ENCODE measurements around the gene IGFBP6.
"Not testable (repeated sequence)": the region's sequence is repeated elsewhere in the genome, so short reads cannot be mapped to it uniquely, and the experiment has no call there.

The IGFBP6 gene

GRCh38 chr12:53070877-53071492, 26.5 kb upstream of the IGFBP6 start:
- DNase-seq (ENCODE audit: low spot score) (no peak), FAIRE-seq (no peak)

GRCh38 chr12:53071591-53072551, 25.6 kb upstream of the IGFBP6 start:
- FAIRE-seq (no peak), DNase-seq (ENCODE audit: low spot score) (no peak)

- DNase-seq (ENCODE audit: low spot score) (no peak), FAIRE-seq (no peak)
These were observed 23.6 kb upstream of the IGFBP6 start for GRCh38 chr12:53073881-53074280.

GRCh38 chr12:53074283-53074998, 23.0 kb upstream of the IGFBP6 start:
- DNase-seq (ENCODE audit: low spot score) (no peak), FAIRE-seq (no peak)

- DNase-seq (ENCODE audit: low spot score) = no peak
- no peak for FAIRE-seq
These were observed 22.5 kb upstream of the IGFBP6 start for GRCh38 chr12:53074999-53075370.

- DNase-seq (ENCODE audit: low spot score) = no peak
- FAIRE-seq = no peak
These were observed 21.0 kb upstream of the IGFBP6 start for GRCh38 chr12:53076461-53076860.

GRCh38 chr12:53077030-53077429, 20.4 kb upstream of the IGFBP6 start:
- FAIRE-seq (no peak), DNase-seq (ENCODE audit: low spot score) (no peak)

- FAIRE-seq = no peak
These were observed 18.8 kb upstream of the IGFBP6 start for GRCh38 chr12:53078425-53079225.

GRCh38 chr12:53079226-53080117, 18.0 kb upstream of the IGFBP6 start, which contains the start of gene SPRYD3:
Gene SPRYD3, minus strand, starts transcription at chr12:53079390. Its CDS starts 57 bp downstream, at chr12:53079333.
- DNase-seq (ENCODE audit: low spot score) = peak; percentile 92
- peak; percentile 72 for FAIRE-seq

More at GRCh38 chr12:53078425-53079225, 18.8 kb upstream of the IGFBP6 start:
- no peak for DNase-seq (ENCODE audit: low spot score)

- FAIRE-seq (no peak), DNase-seq (ENCODE audit: low spot score) (no peak)
These were observed 14.8 kb upstream of the IGFBP6 start for GRCh38 chr12:53082637-53083175.

GRCh38 chr12:53086361-53086760, 11.1 kb upstream of the IGFBP6 start:
- FAIRE-seq (no peak), DNase-seq (ENCODE audit: low spot score) (no peak)

- FAIRE-seq = no peak
- no peak for DNase-seq (ENCODE audit: low spot score)
These were observed 7.4 kb upstream of the IGFBP6 start for GRCh38 chr12:53090105-53090504.

- DNase-seq (ENCODE audit: low spot score) (no peak), FAIRE-seq (no peak)
These were observed 6.9 kb upstream of the IGFBP6 start for GRCh38 chr12:53090554-53090953.

- no peak for FAIRE-seq
- no peak for DNase-seq (ENCODE audit: low spot score)
These were observed 5.7 kb upstream of the IGFBP6 start for GRCh38 chr12:53091756-53092155.

GRCh38 chr12:53093777-53094393, 3.6 kb upstream of the IGFBP6 start:
- DNase-seq (ENCODE audit: low spot score) = no peak
- no peak for FAIRE-seq

GRCh38 chr12:53094394-53094787, 3.1 kb upstream of the IGFBP6 start:
- DNase-seq (ENCODE audit: low spot score) (no peak), FAIRE-seq (no peak)

GRCh38 chr12:53094796-53095595, 2.5 kb upstream of the IGFBP6 start:
- FAIRE-seq = not testable (repeated sequence)
- peak; percentile 40 for DNase-seq (ENCODE audit: low spot score)

GRCh38 chr12:53095596-53095895, 1.9 kb upstream of the IGFBP6 start:
- not testable (repeated sequence) for FAIRE-seq; DNase-seq (ENCODE audit: low spot score)

All from RCC 7860 (cell line).